ENCODE results near the gene CTNNBL1. TPM values are rescaled to one million over a fixed set of nuclear protein-coding genes. Genes with fewer than 3 reads are reported as not detected.
"Not testable (repeated sequence)": the region's sequence is repeated elsewhere in the genome, so short reads cannot be mapped to it uniquely, and the experiment has no call there.

Gene CTNNBL1, protein sequence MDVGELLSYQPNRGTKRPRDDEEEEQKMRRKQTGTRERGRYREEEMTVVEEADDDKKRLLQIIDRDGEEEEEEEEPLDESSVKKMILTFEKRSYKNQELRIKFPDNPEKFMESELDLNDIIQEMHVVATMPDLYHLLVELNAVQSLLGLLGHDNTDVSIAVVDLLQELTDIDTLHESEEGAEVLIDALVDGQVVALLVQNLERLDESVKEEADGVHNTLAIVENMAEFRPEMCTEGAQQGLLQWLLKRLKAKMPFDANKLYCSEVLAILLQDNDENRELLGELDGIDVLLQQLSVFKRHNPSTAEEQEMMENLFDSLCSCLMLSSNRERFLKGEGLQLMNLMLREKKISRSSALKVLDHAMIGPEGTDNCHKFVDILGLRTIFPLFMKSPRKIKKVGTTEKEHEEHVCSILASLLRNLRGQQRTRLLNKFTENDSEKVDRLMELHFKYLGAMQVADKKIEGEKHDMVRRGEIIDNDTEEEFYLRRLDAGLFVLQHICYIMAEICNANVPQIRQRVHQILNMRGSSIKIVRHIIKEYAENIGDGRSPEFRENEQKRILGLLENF
- total RNA-seq = 52.9 TPM

DNA sequence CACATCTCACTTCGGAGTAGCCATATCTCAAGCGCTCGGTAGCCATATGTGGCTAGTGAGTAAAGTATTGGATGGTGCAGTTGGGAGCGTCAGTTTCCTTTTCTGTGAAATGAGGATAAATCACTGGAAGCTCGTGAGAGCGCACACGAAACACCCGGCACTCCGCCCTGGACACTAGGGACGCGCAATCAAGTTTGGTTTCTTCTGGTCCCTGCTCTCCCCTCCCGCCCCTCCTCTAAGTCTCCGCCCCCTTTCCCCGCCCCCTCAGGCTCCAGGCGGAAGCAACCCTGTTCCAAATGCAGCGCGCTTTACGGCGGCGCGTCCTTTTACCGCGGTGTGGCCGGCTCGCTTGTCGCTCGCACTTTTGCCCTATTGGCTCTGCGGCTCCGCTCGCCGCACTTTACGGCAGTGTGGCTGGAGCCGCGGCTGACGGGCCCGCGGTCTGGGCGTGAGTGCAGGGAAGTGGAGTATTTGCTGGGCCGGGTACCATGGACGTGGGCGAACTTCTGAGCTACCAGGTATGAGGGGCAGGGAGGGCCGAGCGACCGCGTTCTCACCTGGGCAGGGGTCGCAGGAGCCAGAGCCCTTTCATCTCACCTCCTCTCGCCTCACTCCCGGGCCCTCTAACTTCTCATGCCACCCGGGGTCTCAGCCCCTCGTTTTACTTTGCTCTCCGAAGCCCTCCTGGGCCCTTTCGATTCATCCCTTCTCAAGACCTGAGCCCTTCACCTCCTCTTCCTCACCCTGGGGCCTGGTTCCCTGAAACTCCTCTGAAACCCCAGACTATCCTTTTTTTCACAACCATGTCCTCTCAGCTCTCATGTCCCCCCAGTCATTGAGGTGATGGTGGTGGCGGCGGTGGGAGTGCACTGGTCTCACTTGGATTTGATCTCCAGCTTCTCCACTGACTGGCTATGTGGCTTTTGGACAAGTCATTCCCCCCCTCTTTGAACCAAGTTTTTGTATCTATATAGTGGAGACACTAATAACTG lies at the start of gene CTNNBL1:
Gene CTNNBL1 (plus strand): TSS at position 396 of the 992 bp plus-strand sequence. CDS start 93 bp downstream, at position 489.
- DNase-seq (ENCODE audit: low spot score) = peak; percentile 97

DNA sequence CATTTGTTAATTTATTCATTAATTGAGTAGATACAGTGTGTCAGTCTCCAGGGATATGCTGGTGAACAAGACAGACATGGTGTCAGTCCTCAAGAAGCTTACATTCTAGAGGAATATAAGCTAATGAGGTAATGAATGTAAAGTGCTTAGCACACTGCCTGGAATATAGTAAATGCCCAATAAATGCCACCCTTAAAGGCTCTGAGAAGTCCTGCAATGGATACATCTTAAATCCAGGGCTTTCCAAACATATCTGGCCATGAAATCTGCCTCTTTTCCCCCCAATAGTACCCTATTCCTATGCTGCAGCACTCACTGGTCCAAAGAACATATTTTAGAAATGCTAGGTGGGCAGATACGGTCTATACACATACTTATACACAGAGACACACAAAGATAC lies 49.2 kb upstream of the CTNNBL1 start:
- DNase-seq (ENCODE audit: low spot score) = no peak

DNA sequence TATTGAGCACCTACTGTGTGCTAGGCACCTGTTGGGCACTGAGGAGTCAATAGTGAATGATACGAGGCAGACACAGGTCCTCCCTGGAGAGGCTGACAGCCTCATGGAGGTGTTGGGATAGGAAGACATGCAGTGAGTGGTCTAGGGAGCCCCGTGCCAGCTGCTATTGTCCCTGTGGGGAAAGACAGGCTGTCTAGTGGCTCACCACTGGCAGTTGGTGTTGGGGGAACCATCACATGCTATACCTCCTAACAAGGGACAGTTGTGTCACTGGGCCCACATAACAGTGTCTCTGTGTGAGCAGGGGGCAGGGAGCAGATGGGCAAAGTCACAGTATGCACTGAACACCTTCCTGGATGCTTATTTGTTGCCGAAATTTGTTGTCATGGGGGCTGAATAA lies 45.9 kb upstream of the CTNNBL1 start:
- no peak for DNase-seq (ENCODE audit: low spot score)

DNA sequence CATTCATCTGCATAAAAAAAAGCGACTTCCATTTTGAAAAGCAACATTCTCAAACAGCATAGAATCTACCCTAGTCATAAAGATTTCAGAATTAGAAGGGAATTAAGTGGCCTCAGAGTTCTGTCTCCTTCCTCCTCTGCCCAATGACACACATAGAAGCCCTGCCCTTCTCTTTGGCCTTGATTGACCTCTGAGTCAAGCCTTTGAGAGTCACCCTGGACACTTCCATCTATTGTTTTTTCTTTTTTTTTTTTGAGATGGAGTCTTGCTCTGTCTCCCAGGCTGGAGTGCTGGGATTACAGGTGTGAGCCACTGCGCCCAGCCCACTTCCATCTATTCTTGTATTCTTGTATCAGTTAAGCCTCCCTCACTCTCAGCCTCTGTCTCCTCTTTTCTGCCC lies 44.8 kb upstream of the CTNNBL1 start:
- no peak for DNase-seq (ENCODE audit: low spot score)

DNA sequence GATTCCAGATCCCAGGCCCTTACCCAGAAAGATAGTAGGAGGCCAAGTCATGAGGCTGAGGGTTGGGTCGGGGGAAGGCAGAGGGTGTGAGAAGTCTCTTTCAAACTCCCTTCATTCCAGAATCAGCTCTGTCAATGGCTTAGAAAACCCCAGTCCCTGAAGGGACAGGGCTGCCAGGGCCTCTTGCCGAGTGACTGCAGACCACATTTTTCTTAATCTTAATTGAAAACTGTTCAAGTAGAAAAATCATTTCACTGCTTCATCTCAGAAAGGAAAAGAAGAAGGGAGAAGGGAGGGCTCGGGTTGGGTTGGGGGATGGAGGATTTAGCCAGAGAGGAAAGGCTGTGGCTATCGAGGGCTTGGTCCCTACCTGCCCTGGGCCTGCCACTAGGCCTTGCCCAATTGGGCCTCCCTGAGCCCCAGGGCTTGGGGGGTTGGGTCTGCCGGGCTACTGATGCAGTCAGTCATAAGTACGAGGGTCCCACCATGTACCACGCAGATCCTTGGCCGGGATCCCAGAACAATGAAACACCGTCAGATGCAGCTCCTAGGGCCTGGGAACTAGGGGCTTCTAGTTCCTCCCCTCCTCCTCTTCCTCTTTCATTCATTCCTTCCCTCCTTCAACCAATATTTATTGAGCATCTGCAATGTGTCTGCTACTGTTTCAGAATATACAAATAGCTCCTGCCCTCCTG lies 44.0 kb upstream of the CTNNBL1 start:
- DNase-seq (ENCODE audit: low spot score) = no peak

DNA sequence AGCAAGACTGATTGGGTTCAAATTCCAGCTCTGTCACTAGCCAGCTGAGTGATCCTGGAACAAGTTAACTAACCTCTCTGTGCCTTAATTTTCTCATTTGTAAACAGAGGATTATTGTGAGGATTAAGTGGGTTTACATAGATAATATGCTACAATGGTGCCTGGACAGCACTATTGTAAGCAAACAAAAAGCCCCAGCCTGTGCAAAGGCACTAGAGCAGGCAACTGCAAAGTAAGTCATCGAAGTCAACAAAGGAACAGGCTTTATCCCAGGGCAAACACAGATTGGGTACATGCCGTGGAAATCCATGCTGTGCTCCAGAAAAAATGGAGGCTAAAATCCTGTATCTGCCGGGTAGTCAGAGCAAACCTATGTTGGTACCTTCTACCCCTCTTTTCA lies 43.2 kb upstream of the CTNNBL1 start:
- no peak for DNase-seq (ENCODE audit: low spot score)

DNA sequence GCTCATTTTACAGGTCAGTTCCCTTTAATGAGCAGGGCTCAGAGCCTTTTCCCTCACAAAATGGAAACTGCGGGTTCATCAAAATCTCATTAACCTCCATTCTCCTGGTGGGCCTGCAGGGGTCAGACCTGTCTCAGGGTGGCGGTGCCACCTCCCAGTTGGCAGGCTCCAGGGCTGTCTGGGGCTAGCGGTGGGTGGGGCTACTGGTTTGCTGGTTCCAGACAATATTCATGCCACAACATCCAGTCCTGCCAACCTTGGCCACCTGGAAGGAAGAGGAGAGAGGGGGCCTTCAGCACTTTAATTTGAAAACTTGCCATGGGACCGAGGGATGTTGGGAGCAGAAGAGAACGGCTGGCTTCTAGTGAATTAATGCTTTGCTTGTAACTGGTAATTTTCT lies 41.9 kb upstream of the CTNNBL1 start:
- peak; percentile 49 for DNase-seq (ENCODE audit: low spot score)

DNA sequence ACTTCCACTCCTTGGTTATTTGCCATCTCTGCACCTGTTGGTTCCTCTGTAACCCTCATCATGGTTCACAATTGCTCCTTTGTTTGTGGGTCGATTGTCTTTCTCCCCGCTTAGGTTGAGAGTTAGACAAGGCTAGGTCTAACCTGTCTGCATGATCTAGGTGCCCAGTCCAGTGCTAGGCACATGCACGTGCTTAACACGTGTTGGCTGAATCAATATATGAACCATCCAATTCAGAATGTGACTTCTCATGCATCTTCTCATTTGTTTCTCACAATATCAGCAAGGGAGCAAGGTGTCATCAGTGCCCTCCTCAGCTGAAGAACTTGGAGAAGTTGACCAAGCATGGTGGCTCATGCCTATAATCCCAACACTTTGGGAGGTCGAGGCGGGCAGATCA lies 36.9 kb upstream of the CTNNBL1 start:
- no peak for DNase-seq (ENCODE audit: low spot score)

DNA sequence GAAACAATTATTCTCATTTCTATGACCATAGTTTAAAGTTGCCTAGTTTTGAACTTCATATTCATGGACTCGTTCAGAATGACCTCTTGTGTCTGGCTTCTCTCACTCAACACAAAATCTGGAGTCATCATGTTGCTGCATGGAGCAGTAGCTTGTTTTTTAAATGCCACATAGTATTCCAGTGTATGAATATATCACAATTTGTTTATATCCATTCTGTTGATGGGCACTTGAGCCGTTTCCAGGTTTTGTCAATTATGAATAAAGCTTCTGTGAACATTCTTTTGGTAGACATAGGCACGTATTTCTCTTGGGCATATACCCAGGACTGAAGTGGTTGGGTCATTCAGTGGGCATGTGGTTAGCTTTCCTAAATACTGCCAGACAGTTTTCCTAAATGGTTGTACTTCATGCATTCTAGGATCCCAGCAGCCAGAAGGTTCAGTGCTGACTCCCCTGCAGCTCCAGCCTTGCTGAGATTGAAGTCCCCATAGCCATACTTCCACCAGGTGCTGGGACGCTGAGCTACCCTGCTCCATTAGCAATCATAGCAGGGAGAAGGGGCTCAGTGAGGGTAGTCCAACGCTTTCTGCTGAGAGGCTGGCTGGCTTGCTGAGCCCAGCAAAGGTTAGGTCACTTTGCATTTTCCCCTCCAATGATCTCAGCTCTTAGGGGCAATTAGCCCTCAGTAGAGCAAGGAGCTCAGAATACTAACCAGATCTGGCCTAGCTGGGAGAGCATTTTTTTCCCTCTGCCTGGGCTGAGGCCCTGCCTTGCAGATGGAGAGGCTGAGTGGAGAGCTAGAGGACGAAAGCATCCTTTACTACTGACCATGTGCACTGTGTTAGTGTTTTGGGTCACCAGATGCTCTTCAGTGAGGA lies 35.7 kb upstream of the CTNNBL1 start:
- no peak for DNase-seq (ENCODE audit: low spot score)

DNA sequence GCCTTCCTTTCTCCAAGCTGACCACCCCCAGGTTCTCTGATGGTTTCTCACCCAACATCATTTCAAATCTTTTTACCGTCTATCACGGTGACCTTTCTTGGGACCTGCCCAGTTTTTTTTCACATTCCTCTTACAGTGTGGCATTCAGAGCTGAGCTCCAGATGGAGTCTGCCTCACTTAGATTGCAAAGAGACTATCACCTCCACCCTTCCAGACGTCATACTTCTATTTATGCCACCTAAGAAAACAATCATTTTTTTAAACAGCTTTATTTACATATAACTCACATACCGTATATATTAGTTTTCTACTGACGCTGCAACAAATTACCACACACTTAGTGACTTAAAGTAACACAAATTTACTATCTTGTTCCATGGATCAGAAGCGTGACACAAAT lies 32.3 kb upstream of the CTNNBL1 start:
- no peak for DNase-seq (ENCODE audit: low spot score)

DNA sequence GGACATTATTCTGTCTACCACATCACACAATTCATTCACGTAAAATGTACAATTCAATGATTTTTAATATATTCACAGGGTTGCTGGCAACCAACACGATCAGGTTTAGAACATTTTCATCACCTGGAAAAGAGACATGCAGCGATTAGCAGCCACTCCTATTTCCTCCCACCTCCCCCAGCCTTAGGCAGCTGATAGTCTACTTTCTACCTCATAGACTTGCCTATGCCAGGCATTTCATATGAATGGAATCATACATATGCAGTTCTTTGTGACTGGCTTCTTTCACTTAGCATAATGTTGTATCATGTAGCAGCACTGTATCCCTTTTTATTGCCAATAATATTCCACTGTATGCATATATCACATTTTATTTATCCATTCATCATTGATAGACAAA lies 31.5 kb upstream of the CTNNBL1 start:
- no peak for DNase-seq (ENCODE audit: low spot score)

DNA sequence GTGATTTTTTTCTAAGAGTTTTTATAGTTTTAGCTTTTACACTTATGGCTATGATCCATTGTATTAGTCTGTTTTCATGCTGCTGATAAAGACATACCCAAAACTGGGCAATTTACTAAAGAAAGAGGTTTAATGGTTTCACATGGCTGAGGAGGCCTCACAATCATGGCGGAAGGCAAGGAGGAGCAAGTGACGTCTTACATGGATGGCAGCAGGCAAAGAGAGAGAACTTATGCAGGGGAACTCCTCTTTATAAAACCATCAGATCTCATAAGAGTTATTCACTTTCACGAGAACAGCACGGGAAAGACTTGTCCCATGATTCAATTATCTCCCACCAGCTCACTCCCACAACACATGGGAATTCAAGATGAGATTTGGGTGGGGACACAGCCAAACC lies 29.2 kb upstream of the CTNNBL1 start:
- DNase-seq (ENCODE audit: low spot score) = not testable (repeated sequence)

DNA sequence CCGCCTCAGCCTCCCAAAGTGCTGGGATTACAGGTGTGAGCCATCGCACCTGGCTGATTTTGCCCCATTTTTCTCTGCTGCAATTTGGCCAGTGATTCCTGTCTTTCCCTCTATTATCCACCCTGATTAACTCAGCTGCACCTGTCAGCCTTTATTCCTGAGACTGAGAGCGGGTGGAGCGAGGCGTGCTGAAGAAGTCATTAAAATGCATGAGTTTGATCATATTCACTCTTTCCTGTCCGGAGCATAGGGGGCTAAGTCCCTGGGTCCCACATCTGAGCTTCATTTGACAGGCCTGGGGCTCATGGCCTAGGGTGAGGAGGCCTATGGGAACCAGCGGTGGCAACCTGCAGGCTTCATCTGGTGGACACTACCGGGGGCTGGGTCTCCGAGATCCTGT lies 25.7 kb upstream of the CTNNBL1 start:
- no peak for DNase-seq (ENCODE audit: low spot score)

DNA sequence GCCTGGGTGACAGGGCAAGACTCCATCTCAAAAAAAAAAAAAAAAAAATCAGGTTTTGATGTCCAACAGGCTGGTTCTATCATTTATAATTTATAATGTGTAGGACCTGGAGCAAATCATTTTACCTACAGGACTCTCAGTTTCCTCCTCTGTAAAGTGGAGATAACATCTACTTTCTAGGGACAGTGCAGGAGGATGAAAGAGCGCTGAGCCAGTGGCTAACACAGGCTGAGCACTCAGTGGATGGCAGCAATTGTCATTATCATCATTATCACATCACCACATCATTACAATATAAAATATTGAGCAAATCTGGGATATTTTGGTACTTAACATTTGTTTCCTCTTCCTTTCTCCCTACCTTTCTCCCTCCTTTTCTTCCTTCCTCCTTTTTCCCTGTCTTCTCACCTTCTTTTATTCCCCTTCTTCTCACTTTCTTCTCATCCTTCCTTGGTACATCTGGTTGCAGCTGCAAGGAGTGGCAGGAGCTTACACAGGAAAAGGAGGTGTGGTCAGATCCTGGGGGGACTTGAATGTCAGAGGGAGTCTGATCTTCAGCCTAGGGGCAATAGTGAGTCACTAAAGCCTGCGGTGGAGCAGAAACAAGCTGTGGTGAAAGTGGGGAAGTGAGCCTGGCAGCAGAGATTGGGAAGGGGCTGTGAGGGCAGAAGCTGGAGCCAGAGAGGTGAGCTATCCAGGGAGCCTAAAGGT lies 24.6 kb upstream of the CTNNBL1 start:
- no peak for DNase-seq (ENCODE audit: low spot score)

DNA sequence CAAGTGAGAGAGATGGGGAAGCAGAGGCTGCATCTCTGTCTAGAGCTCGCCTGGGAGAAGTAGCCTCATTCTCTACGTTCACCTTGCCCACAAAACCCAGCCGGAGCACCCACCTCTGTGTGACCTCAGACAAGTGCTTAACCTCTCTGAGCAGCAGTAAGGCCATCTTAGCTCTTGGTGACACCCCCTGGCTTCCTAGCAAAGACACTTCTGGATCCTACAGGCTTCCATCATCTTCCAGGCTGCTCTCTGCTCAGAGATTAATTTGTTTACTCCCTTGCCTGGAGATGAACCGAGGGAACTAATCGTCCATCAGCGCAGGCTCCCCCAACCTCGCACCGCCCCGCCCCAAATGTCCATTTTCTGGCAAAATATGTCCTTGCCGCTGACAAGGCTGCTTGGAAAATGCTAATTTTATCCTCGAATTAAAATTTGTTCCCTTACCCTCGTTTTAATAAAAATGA lies 24.0 kb upstream of the CTNNBL1 start:
- no peak for DNase-seq (ENCODE audit: low spot score)

DNA sequence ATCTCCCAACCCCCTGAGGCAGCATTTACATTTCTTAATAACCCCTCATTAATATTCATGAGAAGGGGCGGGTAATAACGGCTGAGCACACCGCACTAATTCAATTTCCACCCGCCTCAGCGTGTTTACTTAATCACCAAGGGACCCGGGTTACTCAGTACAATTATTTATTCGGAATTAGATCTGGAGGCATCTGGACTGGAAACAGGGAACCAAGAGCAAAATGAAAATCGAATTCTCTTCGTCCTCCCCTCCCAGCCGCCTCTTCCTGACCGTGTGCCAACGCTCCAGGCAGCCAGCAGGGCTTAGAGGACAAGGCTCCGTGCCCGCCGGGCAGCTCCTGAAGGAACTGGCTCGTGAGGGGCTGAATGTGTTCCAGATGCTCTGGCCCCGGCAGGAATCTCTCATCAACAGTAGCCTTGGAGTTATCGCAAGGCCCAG lies 23.5 kb upstream of the CTNNBL1 start:
- DNase-seq (ENCODE audit: low spot score) = peak; percentile 48

DNA sequence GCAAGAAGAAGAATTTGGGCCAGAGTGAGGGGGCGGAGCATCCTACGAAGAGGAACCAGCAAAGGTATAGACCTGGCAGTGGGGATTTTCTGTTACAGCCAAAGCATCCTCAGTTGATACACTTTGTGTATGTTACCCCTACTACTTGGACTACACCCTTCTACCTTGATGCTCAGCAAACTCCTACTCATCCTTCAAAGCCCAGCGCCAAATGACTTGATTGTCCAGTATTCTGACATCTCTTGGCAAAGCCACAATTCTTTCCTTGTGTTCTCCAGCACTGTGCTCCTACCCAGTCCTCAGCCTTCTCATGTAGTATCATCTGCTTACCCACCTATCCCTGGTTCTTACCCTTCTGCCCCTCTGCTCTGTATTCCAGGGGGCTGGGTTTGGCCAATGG lies 21.7 kb upstream of the CTNNBL1 start:
- DNase-seq (ENCODE audit: low spot score) = no peak

DNA sequence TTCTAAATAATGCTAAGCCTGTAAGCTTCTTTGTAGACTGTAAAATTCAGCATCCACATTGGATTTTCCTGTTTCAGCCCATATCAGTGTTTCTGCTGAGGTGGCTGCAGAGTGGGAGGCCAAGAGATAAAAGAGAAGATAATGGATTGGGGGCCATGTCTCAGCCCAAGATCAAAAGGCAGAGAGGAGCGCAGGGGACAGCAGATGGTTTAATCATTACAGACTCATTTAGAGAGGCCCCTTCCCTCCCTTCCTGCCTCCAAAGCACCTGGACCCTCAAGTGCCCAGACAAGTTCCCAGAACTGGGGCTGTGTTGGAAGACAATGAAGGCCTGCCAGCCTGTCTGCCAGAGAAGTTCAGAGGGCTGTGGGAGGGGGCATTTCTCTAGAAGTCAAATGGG lies 20.4 kb upstream of the CTNNBL1 start:
- no peak for DNase-seq (ENCODE audit: low spot score)

DNA sequence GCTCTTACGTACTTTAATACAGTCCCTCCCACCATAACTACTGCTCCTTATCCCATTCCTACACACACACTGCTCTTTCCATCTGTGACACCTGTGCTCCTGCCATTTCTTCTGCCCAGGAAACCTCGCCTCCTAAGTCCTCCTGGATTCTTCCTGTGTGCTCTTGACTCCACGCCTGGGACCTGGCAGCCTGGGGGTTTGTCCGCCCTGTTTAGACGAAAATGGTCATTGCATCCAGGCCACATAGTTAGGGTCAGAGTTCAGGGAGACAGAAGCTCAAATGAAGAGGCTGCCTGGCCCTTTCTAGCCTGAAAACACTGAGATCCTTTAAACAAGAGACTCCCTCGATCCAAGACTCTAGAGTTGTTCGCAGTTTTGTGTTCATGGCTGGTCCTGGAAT lies 17.4 kb upstream of the CTNNBL1 start:
- DNase-seq (ENCODE audit: low spot score) = no peak

All from ureter (tissue), 1 donor.